Regular cardiac myocyte (primary cell): ENCODE measurements around the gene TMEM63A. TPM values are rescaled to one million over a fixed set of nuclear protein-coding genes. Genes with fewer than 3 reads are reported as not detected.

Source experiments
- total RNA-seq: library from RNA; depleted of rRNA; stranded (reverse); fragments of >200 nt; gene quantifications from 2 replicates; pipeline ENCODE4 v1.2.3, GENCODE V29; 2014

TMEM63A gene
- total RNA-seq, result 9.4 and 19.4 TPM in 2 replicates

DNA sequence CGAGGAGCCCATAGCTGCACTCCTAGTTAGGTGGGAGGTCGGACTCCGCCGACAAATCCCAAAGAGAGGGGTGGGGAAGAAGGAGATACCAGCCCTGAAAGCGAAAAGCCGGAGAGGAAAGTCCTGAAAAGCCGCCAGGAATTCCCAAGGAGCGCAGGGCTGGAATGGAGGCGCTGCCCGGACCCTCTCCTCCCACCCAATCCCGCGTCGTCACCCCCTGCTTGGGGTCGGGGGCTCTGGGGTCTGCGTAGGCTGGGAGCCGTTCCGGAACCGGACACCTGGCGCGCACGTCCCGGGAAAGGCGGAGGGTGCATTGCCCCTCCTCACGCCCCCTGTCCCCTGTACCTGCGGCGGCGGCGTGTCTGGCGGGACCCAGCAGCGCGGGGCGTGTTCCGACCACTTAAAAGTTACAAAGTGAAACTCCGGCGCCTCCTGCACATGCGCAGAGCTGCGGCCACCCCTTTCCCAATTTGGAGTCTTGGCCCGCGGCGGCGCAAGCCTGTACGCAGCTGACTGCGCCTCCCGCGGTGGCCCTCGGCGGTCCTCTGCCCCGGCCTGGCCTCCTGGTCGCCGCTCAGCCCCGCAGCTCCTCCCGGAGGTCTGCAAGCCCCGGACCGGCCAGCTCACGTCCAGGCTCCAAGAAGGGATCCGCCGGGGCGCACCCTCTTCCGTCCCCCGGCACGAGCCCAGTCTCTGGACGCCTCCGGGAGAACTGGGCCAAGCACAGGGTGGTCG is at the start of gene TMEM63A:
TSS of gene TMEM63A (minus strand) at position 422 of the 735 bp plus-strand sequence. CDS start 4,800 bp downstream, outside the sequence.

DNA sequence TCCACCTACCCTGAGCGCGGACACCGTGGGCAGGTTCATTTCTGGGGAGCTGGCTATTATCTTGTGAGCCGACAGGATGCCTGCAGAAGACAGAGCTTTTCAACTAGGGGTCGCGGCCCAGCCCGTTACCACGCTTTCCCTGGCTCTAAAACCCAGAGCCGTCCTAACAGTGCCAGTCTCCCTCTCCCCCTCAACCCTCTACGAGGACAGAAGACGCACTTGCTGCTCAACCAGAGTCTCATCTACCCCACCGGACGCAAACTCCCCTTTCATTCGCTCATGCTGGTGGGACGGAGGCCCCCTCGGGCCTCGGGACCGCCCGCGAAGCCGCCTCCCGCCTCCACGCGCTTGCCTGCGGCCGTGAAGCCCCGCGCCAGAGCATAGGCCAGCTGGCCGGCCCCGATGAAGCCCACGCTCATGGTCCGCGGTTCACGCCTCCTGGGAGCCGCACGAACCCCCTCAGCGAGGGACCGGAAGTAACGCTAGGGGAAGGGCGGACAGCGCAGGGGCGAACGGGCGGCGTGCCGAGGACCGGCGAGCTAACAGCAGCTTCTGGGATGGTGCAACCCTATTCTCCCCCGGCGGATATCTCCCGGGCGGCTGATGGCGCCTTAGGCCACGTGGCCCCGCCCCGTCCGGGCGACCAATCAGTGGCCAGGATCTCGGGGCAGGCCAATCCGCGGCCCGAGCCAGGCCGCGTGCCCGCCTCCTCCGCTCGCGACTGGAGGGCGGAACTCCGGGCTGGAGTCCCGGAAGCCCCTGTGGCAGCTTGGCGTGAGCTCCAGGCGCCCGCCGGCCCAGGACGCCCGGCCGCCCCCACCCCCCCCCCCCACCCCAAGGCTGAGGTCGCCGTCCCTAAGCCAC is 41.7 kb upstream of the TMEM63A start, which contains the start of gene PYCR2:
TSS of gene PYCR2 (minus strand) at position 559 of the 864 bp plus-strand sequence. CDS start at position 419, 140 bp downstream.

DNA sequence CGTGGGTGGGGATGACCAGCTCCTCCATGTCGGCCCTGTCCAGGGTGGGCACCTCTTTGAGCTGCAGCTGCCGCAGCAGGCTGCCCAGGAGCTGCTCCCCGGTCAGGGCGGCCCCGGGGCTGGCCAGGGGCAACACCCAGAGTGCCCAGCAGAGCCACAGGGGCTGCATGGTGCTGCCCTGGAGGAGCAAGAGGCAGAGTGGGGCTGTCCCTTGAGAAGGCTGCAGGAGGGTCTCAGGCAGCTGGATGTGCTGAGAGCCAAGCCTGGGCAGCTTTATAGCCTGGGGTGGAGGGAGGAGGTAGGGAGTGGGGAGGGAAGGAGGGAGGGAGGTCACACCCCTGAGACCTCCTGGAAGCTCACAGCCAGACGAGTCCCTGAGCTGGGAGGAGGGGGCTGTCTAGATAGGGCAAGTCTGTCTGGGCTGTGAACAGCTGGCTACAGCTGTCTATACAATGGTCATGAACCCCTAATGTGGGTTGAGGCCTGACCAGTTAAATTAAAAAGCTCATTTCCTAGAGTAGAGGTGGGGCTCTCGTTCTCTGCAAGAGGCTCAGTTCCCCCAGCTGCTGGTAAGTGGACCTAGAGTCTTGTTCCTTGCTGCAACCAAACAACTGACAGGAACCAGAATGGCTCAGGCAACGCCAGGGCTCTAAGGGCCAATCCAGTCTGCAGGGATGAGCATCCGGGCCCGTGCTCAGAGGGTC is 6.9 kb upstream of the TMEM63A start, which contains the start of gene LEFTY1:
TSS of gene LEFTY1 (minus strand) at position 249 of the 704 bp plus-strand sequence. CDS start at position 169, 80 bp downstream.

DNA sequence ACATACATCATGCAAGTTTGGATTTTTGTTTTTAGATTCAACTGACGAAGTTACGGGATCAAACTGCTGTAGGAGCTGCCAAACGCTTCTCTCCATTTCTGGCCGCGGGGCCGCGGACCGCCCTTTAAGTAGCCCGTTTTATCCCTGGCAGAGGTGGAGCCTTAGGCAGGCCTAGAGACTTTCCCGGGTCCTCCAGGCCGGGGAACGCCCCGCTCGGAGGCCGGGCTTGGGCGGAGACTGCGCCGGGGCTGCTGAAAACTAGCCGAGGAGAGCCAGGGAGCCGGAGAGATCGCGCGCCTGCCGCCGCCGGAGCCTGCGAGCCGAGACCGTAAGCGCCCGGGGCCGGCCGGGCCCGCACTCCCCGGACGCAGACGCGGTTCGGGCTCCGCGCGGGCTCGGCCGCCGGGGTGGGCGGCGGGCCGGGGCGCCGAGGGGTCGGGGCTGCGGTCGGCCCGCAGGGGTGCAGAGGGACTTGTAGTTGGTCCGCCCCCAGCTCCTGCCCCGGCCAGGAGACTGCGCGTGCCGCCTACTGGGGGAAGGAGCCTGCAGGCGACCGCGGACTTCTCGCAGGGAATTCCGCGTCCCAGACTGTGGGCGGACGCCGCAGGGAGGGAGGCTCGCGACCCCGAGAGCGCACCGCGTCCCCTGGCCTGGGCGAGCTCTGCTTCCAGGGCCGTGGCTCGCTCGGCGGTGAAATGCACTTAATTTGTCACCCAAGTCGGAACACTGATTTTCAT is 72.2 kb downstream of the TMEM63A start, which contains the start of gene EPHX1:
TSS of gene EPHX1 (plus strand) at position 283 of the 737 bp plus-strand sequence. CDS start 18,606 bp downstream, outside the sequence.

Other genes starting within 250 kb of the TMEM63A start
- 140 and 173 TPM in 2 replicates for gene ENAH, start 229.3 kb downstream of the TMEM63A start, total RNA-seq
- gene SRP9, start 104.6 kb downstream of the TMEM63A start, total RNA-seq, result 213 and 244 TPM in 2 replicates
- gene EPHX1, start 72.3 kb downstream of the TMEM63A start, total RNA-seq, result 14.8 and 23.7 TPM in 2 replicates
- gene LEFTY1, start 6.8 kb upstream of the TMEM63A start, total RNA-seq, result not detected in 2 replicates
- gene PYCR2, start 41.9 kb upstream of the TMEM63A start, total RNA-seq, result 38.6 and 48.1 TPM in 2 replicates
- gene LEFTY2, start 58.8 kb upstream of the TMEM63A start, total RNA-seq, result under 0.01 TPM in 1 of 2 replicates, not detected in the other
- 29.3 and 38.2 TPM in 2 replicates for gene SDE2, start 117.0 kb upstream of the TMEM63A start, total RNA-seq
- gene H3-3A, start 180.3 kb upstream of the TMEM63A start, total RNA-seq, result 85.4 and 165 TPM in 2 replicates